ENCODE measurements around the gene PIK3R1. TPM values are rescaled to one million over a fixed set of nuclear protein-coding genes. Genes with fewer than 3 reads are reported as not detected.

PIK3R1 gene
- total and polyA plus RNA-seq, 2 experiments from 2014 or later: 5.9 to 9.8 TPM

DNA sequence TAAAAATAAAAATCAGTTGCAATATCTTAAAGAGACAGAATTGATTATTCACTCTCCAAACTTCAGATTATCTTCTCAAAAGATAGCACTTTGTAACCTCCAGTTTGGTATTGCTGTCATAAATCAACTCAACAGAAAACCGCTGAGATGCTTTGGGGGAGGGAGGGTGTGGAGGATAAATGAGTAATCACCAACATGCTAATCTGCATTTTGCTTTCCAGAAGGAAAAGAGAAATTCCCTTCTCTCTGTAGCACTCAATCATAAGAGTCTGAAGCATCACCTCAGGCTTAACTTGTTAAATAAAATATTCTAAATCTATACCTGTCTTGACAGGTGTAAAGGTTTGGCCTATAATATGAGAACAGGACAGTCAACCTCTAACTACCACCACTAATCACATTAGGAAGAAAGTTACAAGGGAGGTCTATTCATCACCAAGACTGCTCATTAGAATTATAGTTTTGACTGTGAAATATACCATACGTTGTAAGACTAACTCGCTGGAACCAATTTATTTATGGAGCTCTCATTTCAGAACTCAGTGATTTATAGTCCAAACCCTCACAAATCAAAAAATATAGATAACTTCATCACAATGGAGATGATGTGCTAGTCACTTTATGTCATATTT is 89.0 kb downstream of the PIK3R1 start (continued):
- TF ChIP-seq, protein P1, sequence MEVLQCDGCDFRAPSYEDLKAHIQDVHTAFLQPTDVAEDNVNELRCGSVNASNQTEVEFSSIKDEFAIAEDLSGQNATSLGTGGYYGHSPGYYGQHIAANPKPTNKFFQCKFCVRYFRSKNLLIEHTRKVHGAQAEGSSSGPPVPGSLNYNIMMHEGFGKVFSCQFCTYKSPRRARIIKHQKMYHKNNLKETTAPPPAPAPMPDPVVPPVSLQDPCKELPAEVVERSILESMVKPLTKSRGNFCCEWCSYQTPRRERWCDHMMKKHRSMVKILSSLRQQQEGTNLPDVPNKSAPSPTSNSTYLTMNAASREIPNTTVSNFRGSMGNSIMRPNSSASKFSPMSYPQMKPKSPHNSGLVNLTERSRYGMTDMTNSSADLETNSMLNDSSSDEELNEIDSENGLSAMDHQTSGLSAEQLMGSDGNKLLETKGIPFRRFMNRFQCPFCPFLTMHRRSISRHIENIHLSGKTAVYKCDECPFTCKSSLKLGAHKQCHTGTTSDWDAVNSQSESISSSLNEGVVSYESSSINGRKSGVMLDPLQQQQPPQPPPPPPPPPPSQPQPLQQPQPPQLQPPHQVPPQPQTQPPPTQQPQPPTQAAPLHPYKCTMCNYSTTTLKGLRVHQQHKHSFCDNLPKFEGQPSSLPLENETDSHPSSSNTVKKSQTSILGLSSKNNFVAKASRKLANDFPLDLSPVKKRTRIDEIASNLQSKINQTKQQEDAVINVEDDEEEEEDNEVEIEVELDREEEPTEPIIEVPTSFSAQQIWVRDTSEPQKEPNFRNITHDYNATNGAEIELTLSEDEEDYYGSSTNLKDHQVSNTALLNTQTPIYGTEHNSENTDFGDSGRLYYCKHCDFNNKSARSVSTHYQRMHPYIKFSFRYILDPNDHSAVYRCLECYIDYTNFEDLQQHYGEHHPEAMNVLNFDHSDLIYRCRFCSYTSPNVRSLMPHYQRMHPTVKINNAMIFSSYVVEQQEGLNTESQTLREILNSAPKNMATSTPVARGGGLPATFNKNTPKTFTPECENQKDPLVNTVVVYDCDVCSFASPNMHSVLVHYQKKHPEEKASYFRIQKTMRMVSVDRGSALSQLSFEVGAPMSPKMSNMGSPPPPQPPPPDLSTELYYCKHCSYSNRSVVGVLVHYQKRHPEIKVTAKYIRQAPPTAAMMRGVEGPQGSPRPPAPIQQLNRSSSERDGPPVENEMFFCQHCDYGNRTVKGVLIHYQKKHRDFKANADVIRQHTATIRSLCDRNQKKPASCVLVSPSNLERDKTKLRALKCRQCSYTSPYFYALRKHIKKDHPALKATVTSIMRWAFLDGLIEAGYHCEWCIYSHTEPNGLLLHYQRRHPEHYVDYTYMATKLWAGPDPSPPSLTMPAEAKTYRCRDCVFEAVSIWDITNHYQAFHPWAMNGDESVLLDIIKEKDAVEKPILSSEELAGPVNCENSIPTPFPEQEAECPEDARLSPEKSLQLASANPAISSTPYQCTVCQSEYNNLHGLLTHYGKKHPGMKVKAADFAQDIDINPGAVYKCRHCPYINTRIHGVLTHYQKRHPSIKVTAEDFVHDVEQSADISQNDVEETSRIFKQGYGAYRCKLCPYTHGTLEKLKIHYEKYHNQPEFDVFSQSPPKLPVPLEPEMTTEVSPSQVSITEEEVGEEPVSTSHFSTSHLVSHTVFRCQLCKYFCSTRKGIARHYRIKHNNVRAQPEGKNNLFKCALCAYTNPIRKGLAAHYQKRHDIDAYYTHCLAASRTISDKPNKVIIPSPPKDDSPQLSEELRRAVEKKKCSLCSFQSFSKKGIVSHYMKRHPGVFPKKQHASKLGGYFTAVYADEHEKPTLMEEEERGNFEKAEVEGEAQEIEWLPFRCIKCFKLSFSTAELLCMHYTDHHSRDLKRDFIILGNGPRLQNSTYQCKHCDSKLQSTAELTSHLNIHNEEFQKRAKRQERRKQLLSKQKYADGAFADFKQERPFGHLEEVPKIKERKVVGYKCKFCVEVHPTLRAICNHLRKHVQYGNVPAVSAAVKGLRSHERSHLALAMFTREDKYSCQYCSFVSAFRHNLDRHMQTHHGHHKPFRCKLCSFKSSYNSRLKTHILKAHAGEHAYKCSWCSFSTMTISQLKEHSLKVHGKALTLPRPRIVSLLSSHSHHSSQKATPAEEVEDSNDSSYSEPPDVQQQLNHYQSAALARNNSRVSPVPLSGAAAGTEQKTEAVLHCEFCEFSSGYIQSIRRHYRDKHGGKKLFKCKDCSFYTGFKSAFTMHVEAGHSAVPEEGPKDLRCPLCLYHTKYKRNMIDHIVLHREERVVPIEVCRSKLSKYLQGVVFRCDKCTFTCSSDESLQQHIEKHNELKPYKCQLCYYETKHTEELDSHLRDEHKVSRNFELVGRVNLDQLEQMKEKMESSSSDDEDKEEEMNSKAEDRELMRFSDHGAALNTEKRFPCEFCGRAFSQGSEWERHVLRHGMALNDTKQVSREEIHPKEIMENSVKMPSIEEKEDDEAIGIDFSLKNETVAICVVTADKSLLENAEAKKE (CRISPR knock-in tag; IDR thresholded peaks at IDR 0.05): no peak
- TF ChIP-seq EZH2 (IDR thresholded peaks at IDR 0.05; ENCODE audit: low read depth, unreplicated experiment): no peak
- TF ChIP-seq STAT1 (IDR thresholded peaks at IDR 0.05; ENCODE audit: unreplicated experiment): no peak
- TF ChIP-seq EZH2phosphoT487 (IDR thresholded peaks at IDR 0.05; ENCODE audit: unreplicated experiment): no peak
- TF ChIP-seq POLR2AphosphoS5 (IDR thresholded peaks at IDR 0.05; ENCODE audit: low read depth): no peak
- TF ChIP-seq ZNF114 (CRISPR knock-in tag; IDR thresholded peaks at IDR 0.05): no peak

DNA sequence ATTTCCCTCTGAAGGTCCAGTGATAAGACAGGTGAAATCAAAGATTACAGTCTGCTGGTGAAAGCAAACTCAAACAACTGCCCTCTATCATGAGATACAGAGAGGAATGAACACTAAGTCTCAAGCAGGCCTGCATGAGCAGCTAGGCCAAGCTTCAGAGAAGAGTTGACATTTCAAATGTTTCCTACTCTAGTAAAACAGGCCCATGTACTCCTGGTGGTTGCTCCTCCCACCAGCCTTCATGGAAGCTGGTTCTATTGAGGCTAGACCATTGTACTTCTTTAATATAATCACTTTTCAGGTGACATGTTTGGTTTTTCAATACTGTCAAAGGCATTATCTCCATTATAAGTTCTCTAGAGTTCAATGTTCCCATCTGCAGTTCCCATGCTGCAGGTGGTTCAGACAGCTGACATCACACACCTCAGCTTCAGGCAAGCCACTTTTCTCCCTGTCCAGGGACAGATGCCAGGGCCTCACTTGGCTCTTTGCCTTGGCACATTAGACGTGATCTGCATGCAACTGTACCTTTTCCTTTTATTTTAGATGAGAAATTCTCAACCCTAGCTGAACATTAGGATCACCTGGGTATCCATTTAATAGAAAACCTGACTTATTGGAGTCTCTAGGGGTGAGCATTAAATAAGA is 89.8 kb downstream of the PIK3R1 start:
- Histone ChIP-seq H3K36me3 (ENCODE audit: insufficient read depth) (no peaks in the 10 kb centered on the region), H3K27me3 (ENCODE audit: insufficient read depth) (no peaks in the 10 kb centered on the region), H3K4me3 (no peak overlapping the region), H2AFZ (no peak overlapping the region), H3K9me2 (ENCODE audit: insufficient read depth) (no peaks in the 10 kb centered on the region), H3K4me2 (no peak overlapping the region), H3K4me1 (ENCODE audit: insufficient read depth) (no peaks in the 10 kb centered on the region), H3K79me2 (replicated peaks; ENCODE audit: insufficient read depth) (no peaks in the 10 kb centered on the region), H3F3A (replicated peaks; ENCODE audit: low read depth) (no peaks in the 10 kb centered on the region), H4K20me1 (replicated peaks; ENCODE audit: insufficient read depth) (no peaks in the 10 kb centered on the region), H3K27ac (ENCODE audit: low read depth) (no peak overlapping the region)
- H3K4me3 Mint-ChIP-seq: no peak overlapping the region
- peaks cover 2% of the 10 kb centered on the region; the same call in 1 of the 3 replicates for H3K36me3 Mint-ChIP-seq (ENCODE audit: low read depth)
- H3K9me3 Mint-ChIP-seq: no peaks in the 10 kb centered on the region
- no peak for ATAC-seq
- no peaks in the 10 kb centered on the region for H3K4me1 Mint-ChIP-seq
- no peak overlapping the region for H3K27ac Mint-ChIP-seq
- H3K27me3 Mint-ChIP-seq (ENCODE audit: insufficient read depth, low read depth, poor library complexity): peaks cover 2% of the 10 kb centered on the region
- no peak for DNase-seq (ENCODE audit: low spot score)
- TF ChIP-seq ZNF114 (CRISPR knock-in tag; IDR thresholded peaks at IDR 0.05) (no peak), EZH2 (IDR thresholded peaks at IDR 0.05; ENCODE audit: low read depth, unreplicated experiment) (no peak), STAT1 (IDR thresholded peaks at IDR 0.05; ENCODE audit: unreplicated experiment) (no peak)
- TF ChIP-seq, protein P2, sequence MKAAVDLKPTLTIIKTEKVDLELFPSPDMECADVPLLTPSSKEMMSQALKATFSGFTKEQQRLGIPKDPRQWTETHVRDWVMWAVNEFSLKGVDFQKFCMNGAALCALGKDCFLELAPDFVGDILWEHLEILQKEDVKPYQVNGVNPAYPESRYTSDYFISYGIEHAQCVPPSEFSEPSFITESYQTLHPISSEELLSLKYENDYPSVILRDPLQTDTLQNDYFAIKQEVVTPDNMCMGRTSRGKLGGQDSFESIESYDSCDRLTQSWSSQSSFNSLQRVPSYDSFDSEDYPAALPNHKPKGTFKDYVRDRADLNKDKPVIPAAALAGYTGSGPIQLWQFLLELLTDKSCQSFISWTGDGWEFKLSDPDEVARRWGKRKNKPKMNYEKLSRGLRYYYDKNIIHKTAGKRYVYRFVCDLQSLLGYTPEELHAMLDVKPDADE (IDR thresholded peaks at IDR 0.05): no peak
- TF ChIP-seq, protein P1 (CRISPR knock-in tag; IDR thresholded peaks at IDR 0.05): no peak
